Measurements from ENCODE around the gene ADGRG3.

GRCh38 chr16:57660715-57661463 is 7.2 kb upstream of the ADGRG3 start:
- TF ChIP-seq CTCF (IDR thresholded peaks at IDR 0.05) = no peak
- TF ChIP-seq POLR2A (IDR thresholded peaks at IDR 0.05) = no peak
